ENCODE data around the gene KRTAP9-2.
"Not testable (repeated sequence)": the region's sequence is repeated elsewhere in the genome, so short reads cannot be mapped to it uniquely, and the experiment has no call there.

The KRTAP9-2 gene, protein sequence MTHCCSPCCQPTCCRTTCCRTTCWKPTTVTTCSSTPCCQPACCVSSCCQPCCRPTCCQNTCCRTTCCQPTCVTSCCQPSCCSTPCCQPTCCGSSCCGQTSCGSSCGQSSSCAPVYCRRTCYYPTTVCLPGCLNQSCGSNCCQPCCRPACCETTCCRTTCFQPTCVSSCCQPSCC

DNA sequence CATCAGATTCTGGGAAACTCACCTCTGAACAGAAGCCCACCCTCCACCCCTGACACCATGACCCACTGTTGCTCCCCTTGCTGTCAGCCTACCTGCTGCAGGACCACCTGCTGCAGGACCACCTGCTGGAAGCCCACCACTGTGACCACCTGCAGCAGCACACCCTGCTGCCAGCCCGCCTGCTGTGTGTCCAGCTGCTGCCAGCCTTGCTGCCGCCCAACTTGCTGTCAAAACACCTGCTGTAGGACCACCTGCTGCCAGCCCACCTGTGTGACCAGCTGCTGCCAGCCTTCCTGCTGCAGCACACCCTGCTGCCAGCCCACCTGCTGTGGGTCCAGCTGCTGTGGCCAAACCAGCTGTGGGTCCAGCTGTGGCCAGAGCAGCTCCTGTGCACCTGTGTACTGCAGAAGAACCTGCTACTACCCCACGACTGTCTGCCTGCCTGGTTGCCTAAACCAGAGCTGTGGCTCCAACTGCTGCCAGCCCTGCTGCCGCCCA is at the start of gene KRTAP9-2:
Gene KRTAP9-2, plus strand, starts transcription at position 51 of the 498 bp plus-strand sequence. Its CDS starts 7 bp downstream, at position 58.
- DNase-seq (ENCODE audit: low read depth) = not testable (repeated sequence)

DNA sequence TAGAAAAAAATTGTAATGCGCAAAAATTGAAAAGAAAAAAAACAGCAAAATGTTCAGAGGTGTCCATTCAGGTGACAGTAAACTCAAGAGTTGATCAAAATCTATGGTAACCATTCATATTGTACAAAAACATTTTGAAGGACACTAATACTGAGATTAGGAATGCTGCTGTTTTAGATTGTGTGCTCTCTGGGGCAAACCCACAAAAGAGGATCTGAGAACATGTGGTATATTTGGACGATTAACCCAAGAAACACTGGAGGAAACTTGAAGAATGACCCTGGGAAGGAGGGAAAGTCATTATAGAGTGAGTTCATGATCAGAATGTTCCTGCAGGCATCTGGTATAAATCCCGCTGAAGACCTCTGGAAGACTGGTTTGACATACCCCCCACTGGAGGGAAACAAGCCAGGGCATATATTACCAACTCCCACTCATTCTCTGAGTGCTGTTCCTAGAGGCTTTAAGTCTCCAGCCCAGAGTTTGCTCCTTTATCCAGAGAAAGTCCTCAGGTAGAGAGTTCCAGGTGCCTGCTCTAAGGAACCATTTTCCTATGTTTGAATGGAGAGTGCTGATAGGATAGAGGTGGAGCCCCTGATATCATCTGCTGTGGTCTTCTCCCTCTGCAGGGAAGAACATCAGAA is 49.6 kb upstream of the KRTAP9-2 start:
- no peak for DNase-seq (ENCODE audit: low read depth)

DNA sequence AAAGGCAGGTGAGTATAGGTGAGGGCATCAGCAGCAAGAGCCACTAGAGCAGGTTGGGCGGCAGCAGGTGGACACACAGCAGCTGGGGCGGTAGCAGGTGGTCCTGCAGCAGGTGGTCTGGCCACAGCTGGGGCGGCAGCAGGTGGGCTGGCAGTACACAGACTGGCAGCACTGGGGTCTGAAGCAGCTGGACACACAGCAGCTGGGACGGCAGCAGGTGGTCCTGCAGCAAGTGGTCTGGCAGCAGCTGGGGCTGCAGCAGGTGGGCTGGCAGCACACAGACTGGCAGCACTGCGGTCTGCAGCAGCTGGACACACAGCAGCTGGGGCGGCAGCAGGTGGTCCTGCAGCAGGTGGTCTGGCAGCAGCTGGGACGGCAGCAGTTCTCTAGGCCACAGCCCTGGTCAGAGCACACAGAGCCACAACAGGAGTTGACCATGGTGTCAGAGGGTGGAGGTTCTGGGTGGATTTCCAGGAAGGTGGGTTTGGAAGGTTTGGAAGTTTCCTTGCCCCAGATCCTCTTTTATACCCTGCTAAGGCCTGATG is 48.6 kb upstream of the KRTAP9-2 start, which contains the start of gene KRTAP4-2:
Gene KRTAP4-2, minus strand, starts transcription at position 495 of the 545 bp plus-strand sequence. Its CDS starts 57 bp downstream, at position 438.
- DNase-seq (ENCODE audit: low read depth) = no peak

DNA sequence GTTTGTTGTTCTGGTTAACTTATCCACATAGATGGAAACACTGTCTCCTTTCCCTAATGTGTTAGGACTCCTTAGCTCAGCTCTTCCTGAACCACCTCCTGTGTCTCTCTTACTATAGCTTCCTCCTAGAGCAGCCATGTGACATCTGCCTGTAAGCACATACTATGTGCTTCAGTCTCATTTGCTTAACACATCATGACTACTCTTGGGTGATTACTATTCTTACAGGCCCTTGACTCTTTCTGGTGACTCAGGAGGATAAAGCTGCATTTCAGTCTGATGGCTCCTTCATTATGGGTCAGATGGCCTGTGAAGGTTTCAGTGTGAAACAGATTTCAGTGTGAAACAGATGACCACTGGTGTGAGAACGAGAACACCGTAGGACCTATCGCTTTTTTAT is 48.1 kb upstream of the KRTAP9-2 start:
- no peak for DNase-seq (ENCODE audit: low read depth)

DNA sequence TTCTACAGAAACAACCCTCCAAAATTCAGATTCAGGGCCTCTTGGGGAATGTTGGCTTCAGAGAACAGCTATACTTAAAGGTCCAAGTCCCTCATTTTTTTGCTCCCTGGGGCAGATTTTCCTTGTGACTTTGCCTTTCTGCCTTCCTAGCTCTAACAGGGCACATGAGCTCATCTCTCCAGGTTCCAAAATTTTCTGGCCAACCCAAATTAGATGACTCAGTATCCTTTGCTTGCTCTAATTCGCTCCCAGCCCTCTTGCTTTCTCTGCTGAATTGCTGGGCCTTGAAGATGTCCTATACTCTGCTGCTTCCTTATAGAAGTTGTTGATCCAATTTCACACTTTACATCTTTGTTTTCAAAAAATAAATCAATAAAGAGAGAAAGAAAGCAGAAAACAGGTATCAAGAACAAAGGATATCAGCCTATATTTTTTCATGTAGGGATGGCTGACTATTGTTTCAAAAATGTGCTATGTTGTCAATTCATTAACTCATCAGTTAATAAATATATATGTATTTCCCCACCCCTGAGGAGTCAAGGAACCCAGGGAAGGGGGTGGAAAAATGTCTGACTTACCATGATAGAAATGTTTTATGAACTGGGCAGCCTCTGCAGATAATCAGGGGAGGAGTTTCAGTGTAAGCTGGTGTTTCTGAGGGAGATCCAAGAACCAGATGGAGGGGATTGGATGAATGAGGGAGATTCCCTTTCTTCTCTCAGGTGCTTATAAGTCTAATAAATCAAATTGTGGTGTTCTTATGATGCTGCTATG is 47.4 kb upstream of the KRTAP9-2 start:
- no peak for DNase-seq (ENCODE audit: low read depth)

DNA sequence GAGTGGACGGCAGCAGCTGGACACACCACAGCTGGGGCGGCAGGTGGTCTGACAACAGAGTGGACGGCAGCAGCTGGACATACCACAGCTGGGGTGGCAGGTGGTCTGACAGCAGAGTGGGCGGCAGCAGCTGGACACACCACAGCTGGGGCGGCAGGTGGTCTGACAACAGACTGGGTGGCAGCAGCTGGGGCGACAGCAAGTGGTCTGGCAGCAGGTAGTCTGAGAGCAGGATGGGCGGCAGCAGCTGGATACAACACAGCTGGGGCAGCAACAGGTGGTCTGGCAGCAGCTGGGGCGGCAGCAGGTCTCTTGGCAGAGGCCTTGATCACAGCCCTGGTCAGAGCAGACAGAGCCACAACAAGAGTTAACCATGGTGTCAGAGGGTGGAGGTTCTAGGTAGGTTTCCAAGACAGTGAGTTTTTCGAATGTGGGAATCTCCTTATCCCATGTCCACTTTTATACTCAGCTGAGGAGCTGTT is 41.9 kb upstream of the KRTAP9-2 start, which contains the start of gene KRTAP4-1:
Gene KRTAP4-1, minus strand, starts transcription at position 432 of the 482 bp plus-strand sequence. Its CDS starts 57 bp downstream, at position 375.
- no peak for DNase-seq (ENCODE audit: low read depth)

DNA sequence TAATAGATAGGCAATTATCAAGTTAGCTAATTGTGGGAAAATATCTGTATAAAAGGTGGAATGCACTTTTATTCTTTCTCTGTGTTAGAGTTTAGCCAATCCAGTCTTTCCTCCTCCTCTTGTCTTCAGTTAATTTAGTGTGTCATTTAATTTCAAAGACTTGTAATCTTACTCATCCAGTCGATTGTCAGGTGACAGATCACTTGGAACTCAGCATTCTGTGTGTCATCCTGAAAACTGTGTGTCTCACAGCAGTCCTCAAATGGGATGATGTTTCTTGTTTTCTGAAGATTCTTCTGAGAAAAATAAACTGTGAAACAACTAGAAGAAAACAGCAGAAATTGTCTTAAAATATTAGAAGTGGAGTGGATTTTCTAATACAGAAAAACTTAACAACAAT is 41.4 kb upstream of the KRTAP9-2 start:
- DNase-seq (ENCODE audit: low read depth) = no peak

DNA sequence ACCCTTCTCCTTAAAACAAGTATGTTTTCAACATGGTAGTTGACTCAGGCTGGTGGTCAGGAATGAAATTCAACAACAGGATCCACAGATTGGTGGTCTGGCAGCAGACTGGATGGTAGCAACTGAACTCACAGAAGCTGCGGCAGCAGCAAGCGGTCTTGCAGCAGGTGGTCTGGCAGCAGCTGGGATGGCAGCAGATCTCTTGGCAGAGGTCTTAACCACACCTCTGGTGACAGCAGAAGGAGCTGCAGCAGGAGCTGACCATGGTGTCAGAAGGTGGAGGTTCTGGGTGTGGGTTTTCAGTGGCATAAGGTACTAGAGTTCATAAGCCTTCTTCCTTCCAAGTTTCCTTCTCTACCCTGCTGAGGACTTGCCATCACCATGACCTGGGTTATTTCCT is 39.6 kb upstream of the KRTAP9-2 start:
- DNase-seq (ENCODE audit: low read depth) = no peak

DNA sequence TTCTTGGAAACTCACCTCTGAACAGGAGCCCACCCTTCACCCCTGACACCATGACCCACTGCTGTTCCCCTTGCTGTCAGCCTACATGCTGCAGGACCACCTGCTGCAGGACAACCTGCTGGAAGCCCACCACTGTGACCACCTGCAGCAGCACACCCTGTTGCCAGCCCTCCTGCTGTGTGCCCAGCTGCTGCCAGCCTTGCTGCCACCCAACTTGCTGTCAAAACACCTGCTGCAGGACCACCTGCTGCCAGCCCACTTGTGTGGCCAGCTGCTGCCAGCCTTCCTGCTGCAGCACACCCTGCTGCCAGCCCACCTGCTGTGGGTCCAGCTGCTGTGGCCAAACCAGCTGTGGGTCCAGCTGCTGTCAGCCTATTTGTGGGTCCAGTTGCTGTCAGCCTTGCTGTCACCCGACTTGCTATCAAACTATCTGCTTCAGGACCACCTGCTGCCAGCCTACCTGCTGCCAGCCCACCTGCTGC is 36.6 kb upstream of the KRTAP9-2 start, which contains the start of gene KRTAP9-1:
Gene KRTAP9-1, plus strand, starts transcription at position 51 of the 482 bp plus-strand sequence. Its CDS starts 0 bp downstream, at position 51.
- DNase-seq (ENCODE audit: low read depth) = not testable (repeated sequence)

DNA sequence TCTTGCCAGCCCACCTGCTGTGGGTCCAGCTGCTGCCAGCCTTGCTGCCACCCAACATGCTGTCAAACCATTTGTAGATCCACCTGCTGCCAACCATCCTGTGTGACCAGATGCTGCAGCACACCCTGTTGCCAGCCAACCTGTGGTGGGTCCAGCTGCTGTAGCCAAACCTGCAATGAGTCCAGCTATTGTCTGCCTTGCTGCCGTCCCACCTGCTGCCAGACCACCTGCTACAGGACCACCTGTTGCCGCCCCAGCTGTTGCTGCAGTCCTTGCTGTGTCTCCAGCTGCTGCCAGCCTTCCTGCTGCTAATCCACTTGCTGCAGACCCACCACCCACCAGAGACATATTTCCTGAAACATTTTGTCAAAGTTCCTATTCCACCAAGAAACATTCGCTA is 36.1 kb upstream of the KRTAP9-2 start:
- no peak for DNase-seq (ENCODE audit: low read depth)

DNA sequence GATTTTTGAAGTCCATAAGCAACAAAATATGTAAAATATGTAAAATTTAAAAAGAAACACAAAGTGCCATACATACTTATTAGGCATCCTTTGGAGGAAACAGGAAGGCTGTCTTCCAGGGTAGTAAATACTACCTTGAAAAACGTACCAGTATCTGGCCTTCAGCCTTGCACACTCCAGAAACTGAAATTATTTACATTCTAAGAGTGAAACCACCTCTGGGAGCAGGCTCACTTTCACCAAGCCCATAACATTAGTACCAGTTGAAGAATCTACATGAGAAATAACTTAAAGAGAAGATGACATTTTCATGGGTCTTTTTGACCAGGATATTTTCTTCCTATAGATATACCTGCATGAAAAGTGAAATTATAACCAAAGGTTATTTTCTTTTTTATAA is 30.4 kb upstream of the KRTAP9-2 start:
- no peak for DNase-seq (ENCODE audit: low read depth)

DNA sequence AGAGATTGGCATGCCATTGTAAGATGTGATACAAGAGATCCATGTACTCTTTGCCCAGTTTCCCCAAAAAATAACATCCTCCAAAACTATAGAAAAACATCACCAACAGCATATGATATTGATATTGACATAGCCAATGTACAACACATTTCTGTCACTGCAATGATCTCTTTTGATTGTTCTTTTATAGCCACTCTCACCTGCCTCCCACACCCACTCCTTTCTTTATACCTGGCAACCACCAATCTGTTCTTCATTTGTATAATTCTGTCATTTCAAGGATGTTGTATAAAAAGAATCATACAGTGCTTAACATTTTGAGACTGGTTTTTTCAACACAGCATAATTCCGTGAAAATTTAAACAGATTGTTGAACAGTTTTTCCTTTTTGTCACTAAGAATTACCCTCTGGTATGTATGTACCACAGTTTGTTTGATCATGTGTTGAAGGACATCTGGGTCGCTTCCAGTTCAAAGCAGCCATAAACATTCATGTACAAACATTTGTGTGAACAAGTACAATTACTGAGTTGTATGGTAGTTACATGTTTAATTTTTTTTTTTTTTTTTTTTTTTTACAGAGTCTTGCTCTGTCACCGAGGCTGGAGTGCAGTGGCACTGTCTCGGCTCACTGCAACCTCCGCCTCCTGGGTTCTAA is 26.9 kb upstream of the KRTAP9-2 start:
- no peak for DNase-seq (ENCODE audit: low read depth)

DNA sequence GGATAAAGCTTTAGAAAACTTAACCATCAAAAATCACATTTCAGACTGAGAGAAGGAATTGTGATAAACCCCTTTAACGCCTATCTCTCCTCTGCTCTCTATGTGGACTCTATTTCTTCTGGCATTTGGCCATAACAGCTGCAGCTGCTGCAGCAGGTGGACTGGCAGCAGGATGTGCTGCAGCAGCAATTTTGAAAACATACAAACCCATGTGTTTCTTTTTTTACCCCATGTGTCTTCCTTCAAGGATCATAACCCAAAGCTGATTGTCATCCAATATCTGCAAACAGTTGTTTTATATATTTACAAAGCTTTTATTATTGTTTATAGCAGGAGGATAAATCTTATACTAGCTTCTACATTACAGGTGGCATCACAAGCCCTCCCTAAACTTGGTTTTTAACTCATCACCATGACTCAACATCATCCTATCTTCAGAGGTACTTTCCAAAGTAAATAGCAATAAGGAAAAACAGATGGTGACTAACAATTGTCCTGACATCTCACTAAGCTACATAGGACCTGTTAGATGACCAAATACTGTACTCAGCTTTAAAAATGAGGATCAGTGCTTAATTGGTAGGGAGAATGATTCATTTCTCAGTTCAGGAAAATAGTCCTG is 14.5 kb upstream of the KRTAP9-2 start:
- no peak for DNase-seq (ENCODE audit: low read depth)

DNA sequence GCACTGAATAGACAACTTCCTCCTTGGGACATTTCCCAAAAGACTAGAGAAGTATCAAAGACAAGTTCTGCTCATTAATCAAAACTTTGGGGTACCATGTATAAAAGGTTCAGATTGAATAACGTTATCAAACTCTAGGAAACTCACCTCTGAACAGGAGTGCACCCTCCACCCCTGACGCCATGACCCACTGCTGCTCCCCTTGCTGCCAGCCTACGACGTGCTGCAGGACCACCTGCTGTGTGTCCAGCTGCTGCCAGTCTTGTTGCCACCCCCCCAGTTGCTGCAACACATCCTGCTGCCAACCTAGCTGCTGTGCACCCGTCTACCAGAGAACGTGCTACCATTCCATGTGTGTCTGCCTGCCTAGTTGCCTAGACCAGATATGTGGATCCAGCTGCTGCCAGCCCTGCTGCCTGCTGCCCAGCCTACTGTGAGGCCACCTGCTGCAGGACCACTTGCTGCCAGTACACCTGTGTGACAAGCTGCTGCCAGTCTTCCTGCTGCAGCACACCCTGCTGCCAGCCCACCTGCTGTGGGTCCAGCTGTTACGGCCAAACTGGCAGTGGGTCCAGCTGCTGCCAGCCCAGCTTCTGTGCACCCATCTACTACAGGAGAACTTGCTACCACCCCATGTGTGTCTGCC is 13.8 kb upstream of the KRTAP9-2 start:
- DNase-seq (ENCODE audit: low read depth) = no peak

DNA sequence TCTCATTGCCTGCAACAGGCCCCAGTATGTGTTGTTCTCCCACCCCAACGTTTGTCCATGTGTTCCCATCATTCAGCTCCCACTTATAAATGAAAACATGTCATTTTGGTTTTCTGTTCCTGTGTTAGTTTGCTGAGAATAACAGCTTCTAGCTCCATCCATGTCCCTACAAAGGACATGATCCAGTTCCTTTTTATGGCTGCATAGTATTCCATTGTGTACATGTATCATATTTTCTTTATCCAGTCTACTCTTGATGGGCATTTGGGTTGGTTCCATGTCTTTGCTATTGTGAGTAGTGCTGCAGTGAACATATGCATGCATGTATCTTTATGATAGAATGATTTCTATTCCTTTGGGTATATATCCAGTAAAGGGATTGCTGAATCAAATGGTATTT is 10.8 kb upstream of the KRTAP9-2 start:
- DNase-seq (ENCODE audit: low read depth) = no peak

DNA sequence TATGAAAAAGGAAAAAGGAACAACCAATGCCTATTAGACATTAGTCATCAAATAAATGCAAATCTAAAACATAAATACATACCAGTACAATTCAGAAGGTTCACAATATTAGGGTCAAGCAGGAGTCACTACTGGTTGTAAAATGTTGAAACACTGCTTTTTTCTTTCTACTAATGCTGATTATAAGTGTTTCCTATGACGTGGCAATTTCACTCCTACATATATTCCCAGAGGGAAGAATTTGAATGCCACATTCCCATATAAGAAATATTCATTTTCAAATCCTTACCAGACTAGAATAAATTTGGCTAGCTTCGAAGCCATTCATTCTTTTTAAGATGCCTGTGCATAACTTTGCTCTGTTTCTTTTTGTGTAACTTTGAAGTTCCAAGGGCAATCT is 2.6 kb upstream of the KRTAP9-2 start:
- no peak for DNase-seq (ENCODE audit: low read depth)

DNA sequence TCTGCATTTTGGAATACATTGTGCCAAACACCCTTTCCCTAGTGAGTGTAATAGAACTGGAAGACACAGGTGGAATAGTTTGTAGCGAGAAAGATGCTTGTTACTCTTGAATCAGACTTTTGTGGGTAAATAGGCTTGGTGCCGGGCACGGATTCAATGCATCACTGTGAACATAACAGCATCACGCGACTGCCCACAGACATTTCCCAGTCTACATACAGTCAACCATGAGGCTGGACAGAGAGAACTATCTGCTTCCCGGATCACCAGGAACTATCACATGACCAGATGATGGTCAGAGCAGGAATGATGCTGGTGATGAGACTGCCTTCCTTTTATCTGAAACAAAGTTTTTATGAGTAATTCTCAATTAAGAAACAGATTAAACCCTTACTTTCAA is 397 bp upstream of the KRTAP9-2 start:
- DNase-seq (ENCODE audit: low read depth) = no peak

DNA sequence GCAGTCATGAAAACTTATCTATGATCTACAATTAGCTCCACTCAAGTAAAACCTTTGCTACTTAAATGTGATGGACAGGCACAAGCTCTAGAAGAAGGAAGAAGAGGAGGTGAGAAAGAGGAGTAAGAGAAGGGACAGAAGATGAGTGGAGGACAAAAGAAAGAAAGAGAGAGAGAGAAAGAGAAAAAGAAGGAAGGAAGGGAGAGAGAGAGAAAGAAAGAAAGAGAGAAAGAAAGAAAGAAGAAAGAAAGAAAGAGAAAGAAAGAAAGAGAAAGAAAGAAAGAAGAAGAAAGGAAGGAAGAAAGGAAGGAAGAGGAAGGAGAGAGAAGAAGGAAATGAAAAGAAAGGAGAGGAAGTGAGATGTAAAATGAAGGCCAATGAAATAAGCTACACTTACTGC is 3.6 kb downstream of the KRTAP9-2 start:
- DNase-seq (ENCODE audit: low read depth) = no peak

DNA sequence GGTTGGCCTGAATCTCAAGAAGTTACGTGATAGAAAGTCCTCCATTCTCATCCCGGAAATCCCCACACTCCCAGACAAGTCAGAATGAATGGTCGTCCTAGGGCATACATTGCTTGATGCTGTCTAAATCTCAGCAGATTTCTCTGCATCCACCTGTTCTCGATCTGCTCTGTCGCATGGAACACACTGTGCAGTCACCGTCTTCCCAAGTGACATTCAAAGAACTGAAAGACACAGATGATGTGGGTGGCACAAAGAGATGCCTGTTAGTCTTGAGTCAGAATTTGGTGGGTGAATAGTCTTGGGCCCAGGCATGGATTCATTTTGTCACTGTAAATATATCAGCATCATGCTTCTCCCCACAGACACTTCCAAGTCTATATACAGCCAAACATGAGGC is 5.3 kb downstream of the KRTAP9-2 start:
- no peak for DNase-seq (ENCODE audit: low read depth)

DNA sequence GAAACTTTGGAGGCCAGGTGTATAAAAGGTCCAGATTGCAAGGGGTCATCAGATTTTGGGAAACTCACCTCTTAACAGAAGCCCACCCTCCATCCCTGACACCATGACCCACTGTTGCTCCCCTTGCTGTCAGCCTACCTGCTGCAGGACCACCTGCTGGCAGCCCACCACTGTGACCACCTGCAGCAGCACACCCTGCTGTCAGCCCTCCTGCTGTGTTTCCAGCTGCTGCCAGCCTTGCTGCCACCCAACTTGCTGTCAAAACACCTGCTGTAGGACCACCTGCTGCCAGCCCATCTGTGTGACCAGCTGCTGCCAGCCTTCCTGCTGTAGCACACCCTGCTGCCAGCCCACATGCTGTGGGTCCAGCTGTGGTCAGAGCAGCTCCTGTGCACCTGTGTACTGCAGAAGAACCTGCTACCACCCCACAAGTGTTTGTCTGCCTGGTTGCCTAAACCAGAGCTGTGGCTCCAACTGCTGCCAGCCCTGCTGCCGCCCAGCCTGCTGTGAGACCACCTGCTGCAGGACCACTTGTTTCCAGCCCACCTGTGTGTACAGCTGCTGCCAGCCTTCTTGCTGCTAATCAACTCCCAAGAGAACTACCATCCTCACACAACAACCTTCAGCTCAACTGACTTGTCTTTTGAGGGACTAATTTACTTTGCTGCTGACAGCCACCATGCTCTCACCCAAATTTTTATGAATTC is 6.1 kb downstream of the KRTAP9-2 start, which contains the start of gene KRTAP9-3:
Gene KRTAP9-3, plus strand, starts transcription at position 51 of the 707 bp plus-strand sequence. Its CDS starts 53 bp downstream, at position 104.
- not testable (repeated sequence) for DNase-seq (ENCODE audit: low read depth)

Measured in activated T-helper 9 cell treated with anti-CD3 and anti-CD28 coated beads, Interleukin-2, amount 50 U/mL, for 16 hours (primary cell).